H9 (cell line): ENCODE results near the gene FAT4. TPM values are rescaled to one million over a fixed set of nuclear protein-coding genes. Genes with fewer than 3 reads are reported as not detected.

Source experiments
- DNase-seq: peaks from one replicate; pipeline ENCODE4 v3.0.0-alpha.2; 2017
- H2AFZ ChIP-seq: one replicate; pipeline ENCODE4 v1.6.1; 2013; ENCODE audit warnings: mild to moderate bottlenecking, low read length, control low read depth, moderate library complexity
- H2AK5ac ChIP-seq: 2 replicates; pipeline ENCODE4 v1.6.1; 2013; ENCODE audit warnings: low read length, control low read depth, mixed read lengths; ENCODE audit not compliant: insufficient read length
- H2BK120ac ChIP-seq: one replicate; pipeline ENCODE4 v1.6.1; 2013; ENCODE audit warnings: low read depth, mild to moderate bottlenecking, low read length, control low read depth, inconsistent platforms; ENCODE audit not compliant: poor library complexity, severe bottlenecking
- H2BK12ac ChIP-seq: 2 replicates; pipeline ENCODE4 v1.6.1; 2013; ENCODE audit warnings: low read length, control low read depth, mixed read lengths, low read depth; ENCODE audit not compliant: insufficient read length
- H2BK15ac ChIP-seq: 2 replicates; pipeline ENCODE4 v1.6.1; 2013; ENCODE audit warnings: low read depth, low read length, control low read depth
- H2BK20ac ChIP-seq: one replicate; pipeline ENCODE4 v1.6.1; 2013; ENCODE audit warnings: low read depth, mild to moderate bottlenecking, low read length, control low read depth, inconsistent platforms; ENCODE audit not compliant: poor library complexity, severe bottlenecking
- H2BK5ac ChIP-seq: 2 replicates; pipeline ENCODE4 v1.6.1; 2013; ENCODE audit warnings: low read length, control low read depth, mixed read lengths; ENCODE audit not compliant: insufficient read length
- H3K14ac ChIP-seq: 2 replicates; pipeline ENCODE4 v1.6.1; 2013; ENCODE audit warnings: low read length, control low read depth; ENCODE audit not compliant: insufficient read depth
- H3K18ac ChIP-seq: 2 replicates; pipeline ENCODE4 v1.6.1; 2013; ENCODE audit warnings: low read depth, mild to moderate bottlenecking, mixed read lengths, low read length, control low read depth; ENCODE audit not compliant: insufficient read length
- H3K23ac ChIP-seq: 2 replicates; pipeline ENCODE4 v1.6.1; 2013; ENCODE audit warnings: low read length, control low read depth, mixed read lengths, low read depth; ENCODE audit not compliant: insufficient read length
- H3K23me2 ChIP-seq: 2 replicates; pipeline ENCODE4 v1.6.1; 2013; ENCODE audit warnings: low read depth, mild to moderate bottlenecking, mixed read lengths, low read length, control low read depth; ENCODE audit not compliant: insufficient read length, poor library complexity, severe bottlenecking
- H3K27ac ChIP-seq: 2 replicates; pipeline ENCODE4 v1.5.1; 2013; ENCODE audit warnings: low read length, control low read depth, mixed read lengths, low read depth; ENCODE audit not compliant: insufficient read length
- H3K27me3 ChIP-seq: 2 replicates; pipeline ENCODE4 v1.6.1; 2013; ENCODE audit warnings: low read length, control low read depth, inconsistent platforms; ENCODE audit not compliant: insufficient read depth
- H3K4ac ChIP-seq: 2 replicates; pipeline ENCODE4 v1.6.1; 2013; ENCODE audit warnings: low read depth, mild to moderate bottlenecking, control low read depth, inconsistent platforms, low read length, moderate library complexity
- H3K4me1 ChIP-seq: 2 replicates; pipeline ENCODE4 v1.6.1; 2013; ENCODE audit warnings: low read length, control low read depth, inconsistent platforms; ENCODE audit not compliant: insufficient read depth
- H3K4me2 ChIP-seq: 2 replicates; pipeline ENCODE4 v1.6.1; 2013; ENCODE audit warnings: low read length, control low read depth, mixed read lengths; ENCODE audit not compliant: insufficient read length, insufficient read depth
- H3K56ac ChIP-seq: 2 replicates; pipeline ENCODE4 v1.6.1; 2013; ENCODE audit warnings: low read depth, mild to moderate bottlenecking, mixed read lengths, low read length, control low read depth; ENCODE audit not compliant: insufficient read length
- H3K79me1 ChIP-seq: 2 replicates; pipeline ENCODE4 v1.6.1; 2013; ENCODE audit warnings: low read depth, mild to moderate bottlenecking, moderate library complexity, low read length, control low read depth, inconsistent platforms; ENCODE audit not compliant: insufficient read depth, poor library complexity, severe bottlenecking
- H3K79me2 ChIP-seq: 2 replicates; pipeline ENCODE4 v1.6.1; 2013; ENCODE audit warnings: low read length, control low read depth, inconsistent platforms; ENCODE audit not compliant: insufficient read depth
- H3K9ac ChIP-seq: 2 replicates; pipeline ENCODE4 v1.6.1; 2013; ENCODE audit warnings: low read length, control low read depth, mixed read lengths; ENCODE audit not compliant: insufficient read length; ENCODE audit errors: extremely low read depth
- H3K9me3 ChIP-seq: one replicate; pipeline ENCODE4 v1.6.1; 2013; ENCODE audit warnings: low read depth, low read length, inconsistent platforms; ENCODE audit not compliant: control insufficient read depth
- H3T11ph ChIP-seq: one replicate; pipeline ENCODE4 v1.6.1; 2013; ENCODE audit warnings: mild to moderate bottlenecking, low read length, control low read depth, inconsistent platforms
- H4K20me1 ChIP-seq: one replicate; pipeline ENCODE4 v1.6.1; 2013; ENCODE audit not compliant: control insufficient read depth, insufficient read length, insufficient read depth
- H4K5ac ChIP-seq: 2 replicates; pipeline ENCODE4 v1.6.1; 2013; ENCODE audit warnings: low read depth, mild to moderate bottlenecking, mixed read lengths, low read length, control low read depth; ENCODE audit not compliant: insufficient read length
- H4K8ac ChIP-seq: replicated peaks from 2 replicates; pipeline ENCODE4 v1.6.1; 2013; ENCODE audit warnings: low read length, control low read depth, mixed read lengths, low read depth; ENCODE audit not compliant: insufficient read length
- H4K91ac ChIP-seq: 2 replicates; pipeline ENCODE4 v1.6.1; 2013; ENCODE audit warnings: low read depth, mild to moderate bottlenecking, moderate library complexity, mixed read lengths, low read length, control low read depth; ENCODE audit not compliant: insufficient read length
- H3K27ac Mint-ChIP-seq, 3 experiments: 2 replicates in 2 of 3; 3 replicates in 1 of 3; pipeline ENCODE4 v1.8.0; 2020 to 2021; ENCODE audit warnings: mixed read lengths in 3 of 3, mild to moderate bottlenecking in 1 of 3, moderate library complexity in 1 of 3
- H3K27me3 Mint-ChIP-seq: 2 replicates; pipeline ENCODE4 v1.8.0; 2021; ENCODE audit warnings: low read depth, mild to moderate bottlenecking, moderate library complexity, mixed read lengths
- H3K36me3 Mint-ChIP-seq, 3 experiments: 2 replicates in 2 of 3; 3 replicates in 1 of 3; pipeline ENCODE4 v1.8.0; 2020 to 2021; ENCODE audit warnings: low read depth in 3 of 3, mixed read lengths in 3 of 3; ENCODE audit not compliant: insufficient read depth in 1 of 3
- H3K4me1 Mint-ChIP-seq, 2 experiments: 2 replicates each; pipeline ENCODE4 v1.8.0; 2020; ENCODE audit warnings: mixed read lengths in 2 of 2
- H3K4me3 Mint-ChIP-seq, 2 experiments: 2 replicates in 1 of 2; 3 replicates in 1 of 2; pipeline ENCODE4 v1.8.0; 2020 to 2021; ENCODE audit warnings: mild to moderate bottlenecking in 2 of 2, mixed read lengths in 2 of 2, moderate library complexity in 1 of 2
- H3K9me3 Mint-ChIP-seq, 2 experiments: 2 replicates in 1 of 2; 3 replicates in 1 of 2; pipeline ENCODE4 v1.8.0; 2020; ENCODE audit warnings: mild to moderate bottlenecking in 2 of 2, mixed read lengths in 2 of 2, moderate library complexity in 1 of 2
- CTCF ChIP-seq: fragments of 200-600 bp; sonication (generic); conservative IDR thresholded peaks from 3 replicates; pipeline ENCODE4 v1.8.0; 2021; ENCODE audit warnings: antibody characterized with exemption, mild to moderate bottlenecking
- WGBS: extraction: QIAGEN DNeasy Blood & Tissue Kit; methylation state at CpG from one replicate; pipeline ENCODE4 v1.1.7; 2013; ENCODE audit warnings: missing lambda C conversion rate, low lambda C conversion rate, mixed read lengths; ENCODE audit not compliant: insufficient read length; ENCODE audit errors: extremely low coverage; 5-methylcytosine and 5-hydroxymethylcytosine counted together
- total RNA-seq: library from RNA; stranded (reverse); gene quantifications from 2 replicates; pipeline ENCODE4 v1.2.1, GENCODE V29; 2021

FAT4 gene
- total RNA-seq, 1 experiment from 2014 or later, result 6.9 TPM

- Histone ChIP-seq H3K23ac (no peak overlapping the region), H3K56ac (no peak overlapping the region), H3K27ac (no peak overlapping the region), H2BK15ac (no peak overlapping the region), H4K20me1 (no peaks in the 10 kb centered on the region), H4K5ac (no peak overlapping the region), H4K91ac (no peak overlapping the region), H3T11ph (no peak overlapping the region), H3K18ac (no peak overlapping the region), H3K79me1 (no peaks in the 10 kb centered on the region), H2AFZ (no peak overlapping the region), H3K27me3 (no peaks in the 10 kb centered on the region), H3K9me3 (no peaks in the 10 kb centered on the region), H2BK12ac (no peak overlapping the region), H3K23me2 (no peaks in the 10 kb centered on the region), H3K14ac (no peak overlapping the region), H2BK120ac (no peak overlapping the region), H3K4me2 (no peak overlapping the region), H2BK20ac (no peak overlapping the region), H2BK5ac (no peak overlapping the region), H3K4ac (no peak overlapping the region), H3K4me1 (no peaks in the 10 kb centered on the region; the same call in 1 of the 2 replicates), H4K8ac (no peak overlapping the region), H3K9ac (no peak overlapping the region), H3K79me2 (no peaks in the 10 kb centered on the region; the same call in 1 of the 2 replicates), H2AK5ac (no peak overlapping the region)
- no peaks in the 10 kb centered on the region; a peak in 1 of 5 replicates for H3K9me3 Mint-ChIP-seq
- WGBS, result no CpG with 5 or more reads among the region's 1 CpG
- H3K4me3 Mint-ChIP-seq, result no peak overlapping the region
- H3K27ac Mint-ChIP-seq, result no peak overlapping the region
- DNase-seq, result no peak
- no peak for TF ChIP-seq CTCF
- H3K27me3 Mint-ChIP-seq, result no peaks in the 10 kb centered on the region
- H3K36me3 Mint-ChIP-seq, result no peaks in the 10 kb centered on the region
- H3K4me1 Mint-ChIP-seq, result peaks cover 20 to 33% of the 10 kb centered on the region in 2 experiments
These were observed 37.8 kb downstream of the FAT4 start for GRCh38 chr4:125352521-125352920.
